ENCODE data around the gene COL18A1. TPM values are rescaled to one million over a fixed set of nuclear protein-coding genes. Genes with fewer than 3 reads are reported as not detected.

COL18A1 gene
- total and polyA plus RNA-seq, 11 donors, result 31.7 to 109 (median 59.0) TPM

GRCh38 chr21:45451771-45452182 lies 46.8 kb downstream of the COL18A1 start:
- no peak for ATAC-seq
- H3K4me1 ChIP-seq, result peaks cover 0 to 29% (median 12%) of the 10 kb centered on the region in 12 donors
- intact Hi-C loops (cut with DNase I), result no loop called here
- 86 to 100% (median 91%) methylated on average over 2 to 12 of the region's 12 CpGs for WGBS, 4 donors
- peaks cover 0 to 5% (median 0%) of the 10 kb centered on the region in 9 donors for H3K36me3 ChIP-seq
- peaks cover 0 to 9% (median 2%) of the 10 kb centered on the region in 12 donors for H3K9me3 ChIP-seq
- H3K27me3 ChIP-seq, result no peaks in the 10 kb centered on the region
- no peak for TF ChIP-seq POLR2A (IDR thresholded peaks at IDR 0.05)
- TF ChIP-seq CTCF (IDR thresholded peaks at IDR 0.05), result no peak
- no peak overlapping the region for H3K4me3 ChIP-seq
- DNase-seq, result peak in 2 of 5 donors; percentile 23 to 43
- no peak overlapping the region for H3K27ac ChIP-seq

- Histone ChIP-seq H3K36me3 (peaks cover 0 to 5% (median 0%) of the 10 kb centered on the region in 9 donors), H3K4me1 (peaks cover 0 to 38% (median 12%) of the 10 kb centered on the region in 12 donors), H3K9me3 (no peaks in the 10 kb centered on the region), H3K4me3 (no peak overlapping the region), H3K27me3 (no peaks in the 10 kb centered on the region), H3K27ac (no peak overlapping the region)
- ATAC-seq (no peak), DNase-seq (no peak)
- intact Hi-C loops (cut with DNase I), result no loop called here
- 91 to 97% (median 95%) methylated on average over 7 of the region's 7 CpGs for WGBS, 4 donors
- TF ChIP-seq POLR2A (IDR thresholded peaks at IDR 0.05) (no peak), CTCF (IDR thresholded peaks at IDR 0.05) (no peak)
Observed at GRCh38 chr21:45452696-45453307, 47.8 kb downstream of the COL18A1 start.

- H3K9me3 ChIP-seq, result no peaks in the 10 kb centered on the region
- H3K36me3 ChIP-seq, result peaks cover 0 to under 1% (median 0%) of the 10 kb centered on the region in 9 donors
- H3K27ac ChIP-seq, result no peak overlapping the region
- no peaks in the 10 kb centered on the region for H3K27me3 ChIP-seq
- WGBS, 4 donors, result 79 to 82% (median 80%) methylated on average over 12 to 13 of the region's 13 CpGs
- ATAC-seq (no peak), DNase-seq (peak in 2 of 5 donors; percentile 15 to 38)
- intact Hi-C loops (cut with DNase I), result no loop called here
- no peak for TF ChIP-seq CTCF (IDR thresholded peaks at IDR 0.05)
- no peak for TF ChIP-seq POLR2A (IDR thresholded peaks at IDR 0.05)
- peaks cover 0 to 38% (median 12%) of the 10 kb centered on the region in 12 donors for H3K4me1 ChIP-seq
- no peak overlapping the region for H3K4me3 ChIP-seq
Observed at GRCh38 chr21:45453308-45453950, 48.5 kb downstream of the COL18A1 start.
